ENCODE measurements around the gene SEC24D.

GRCh38 chr4:118684873-118685811 is 150.8 kb downstream of the SEC24D start, which contains the start of gene METTL14:
- no peak; the same call in 1 of the 2 replicates for TF ChIP-seq POLR2AphosphoS5 (IDR thresholded peaks at IDR 0.05; ENCODE audit: low read depth, low read length)
- peak; percentile 52; the same call in 1 of the 2 replicates for TF ChIP-seq ATF2 (IDR thresholded peaks at IDR 0.05; ENCODE audit: low read length)
- TF ChIP-seq SP1 (IDR thresholded peaks at IDR 0.05; ENCODE audit: low read depth, low read length): 0 out of 2 replicates have a peak, but pooled peaks have one; percentile 41
- no peak for TF ChIP-seq GTF2F1 (IDR thresholded peaks at IDR 0.05; ENCODE audit: borderline replicate concordance, low read depth, low read length)
